Activated CD4-positive, alpha-beta T cell treated with anti-CD3 and anti-CD28 coated beads for 36 hours (primary cell): ENCODE results near the gene SIDT2. TPM values are rescaled to one million over a fixed set of nuclear protein-coding genes. Genes with fewer than 3 reads are reported as not detected.

ENCODE experiments used
- ATAC-seq: fragments of 200-7000 bp; cut with Tn5 transposase; one replicate; pipeline ENCODE4 v1.10.0; 2021; ENCODE audit warnings: mild to moderate bottlenecking, moderate library complexity
- CTCF ChIA-PET: fragments of 350-600 bp; sonication (Branson Sonifier 250); formaldehyde crosslinking; loops from one replicate; lab custom pipeline; 2021; ENCODE audit warnings: antibody characterized with exemption; lab: Charles Lee
- POLR2A ChIA-PET: fragments of 350-600 bp; sonication (Branson Sonifier 250); formaldehyde crosslinking; loops from one replicate; lab custom pipeline; 2021; ENCODE audit warnings: antibody characterized with exemption, inconsistent platforms; lab: Charles Lee
- DNase-seq: peaks from one replicate; pipeline ENCODE4 v3.0.0-alpha.2; 2020
- H3K27ac Mint-ChIP-seq: one replicate; pipeline ENCODE4 v1.8.0; 2021; ENCODE audit warnings: mixed read lengths
- H3K27me3 Mint-ChIP-seq: one replicate; pipeline ENCODE4 v1.8.0; 2021; ENCODE audit warnings: mixed read lengths
- H3K36me3 Mint-ChIP-seq: one replicate; pipeline ENCODE4 v1.8.0; 2021; ENCODE audit warnings: low read depth, mixed read lengths
- H3K4me1 Mint-ChIP-seq: one replicate; pipeline ENCODE4 v1.8.0; 2021; ENCODE audit warnings: mixed read lengths
- H3K4me3 Mint-ChIP-seq: one replicate; pipeline ENCODE4 v1.8.0; 2021; ENCODE audit warnings: mild to moderate bottlenecking, moderate library complexity, mixed read lengths
- H3K9me3 Mint-ChIP-seq: one replicate; pipeline ENCODE4 v1.8.0; 2021; ENCODE audit warnings: low read depth, mixed read lengths
- intact Hi-C, 2 experiments: fragments of 100-400 bp; cut with DNase I in 1 of 2; cut with micrococcal nuclease in 1 of 2; formaldehyde crosslinking; loops; one replicate each; pipeline versions ENCODE4 v1.14.2 to v1.15.1; 2022 to 2024; cut with DNase I, micrococcal nuclease
- total RNA-seq, 2 experiments: library from RNA; stranded (reverse); gene quantifications; one replicate each; pipeline ENCODE4 v1.2.3, GENCODE V29; 2021

The SIDT2 gene
- total RNA-seq, 2 experiments from 2014 or later = 21.5 to 23.7 TPM

DNA sequence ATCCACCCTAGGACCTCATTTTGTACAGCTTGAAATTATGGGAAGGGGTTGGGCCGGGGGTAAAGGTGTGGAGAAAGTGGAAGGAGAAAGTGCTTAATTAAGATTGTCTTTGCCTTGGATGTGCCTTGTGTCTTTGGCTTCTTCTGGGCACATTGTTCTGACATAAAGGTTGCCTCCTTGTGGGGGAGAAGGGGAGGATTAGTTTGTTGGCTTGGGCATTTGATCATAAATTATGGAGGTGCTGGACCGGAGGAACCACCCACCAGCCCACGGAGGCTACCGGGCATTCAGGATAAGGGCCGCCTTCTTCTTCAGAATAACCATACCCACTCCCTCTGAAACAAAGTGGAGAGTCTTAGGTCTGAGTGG lies 33.2 kb upstream of the SIDT2 start:
- Mint-ChIP-seq H3K4me1 (peaks cover 44% of the 10 kb centered on the region), H3K27ac (peak overlapping the region; percentile 94), H3K27me3 (no peaks in the 10 kb centered on the region), H3K4me3 (peak overlapping the region; percentile 99), H3K9me3 (no peaks in the 10 kb centered on the region), H3K36me3 (peaks cover 34% of the 10 kb centered on the region)
- DNase-seq (peak; percentile 15), ATAC-seq (no peak)
- intact Hi-C loops = no loop called here
- ChIA-PET POLR2A (interaction anchor here (1.3 kb wide), 1 partner anchor 27 kb away, joined by 4 read pairs; no protein-coding TSS in a partner anchor), CTCF (interaction anchor here (0.6 to 4.0 kb wide), 11 partner anchors 12 to 310 kb away, joined by 3 to 35 read pairs (median 3); partner anchors contain the start of gene SIDT2)

GRCh38 chr11:117146521-117146920 lies 32.0 kb upstream of the SIDT2 start:
- ChIA-PET CTCF (interaction anchor here (0.8 to 4.0 kb wide), 7 partner anchors 14 to 356 kb away, joined by 3 to 35 read pairs (median 3); partner anchors contain the start of gene SIDT2), POLR2A (interaction anchor here (0.6 kb wide), 1 partner anchor 33 kb away, joined by 4 read pairs; no protein-coding TSS in a partner anchor)
- no peak for DNase-seq
- H3K36me3 Mint-ChIP-seq = peaks cover 37% of the 10 kb centered on the region
- intact Hi-C loops = no loop called here
- no peak for ATAC-seq
- H3K9me3 Mint-ChIP-seq = no peaks in the 10 kb centered on the region
- H3K27ac Mint-ChIP-seq = no peak overlapping the region
- H3K4me1 Mint-ChIP-seq = peaks cover 47% of the 10 kb centered on the region
- peak overlapping the region; percentile 99 for H3K4me3 Mint-ChIP-seq
- H3K27me3 Mint-ChIP-seq = no peaks in the 10 kb centered on the region

DNA sequence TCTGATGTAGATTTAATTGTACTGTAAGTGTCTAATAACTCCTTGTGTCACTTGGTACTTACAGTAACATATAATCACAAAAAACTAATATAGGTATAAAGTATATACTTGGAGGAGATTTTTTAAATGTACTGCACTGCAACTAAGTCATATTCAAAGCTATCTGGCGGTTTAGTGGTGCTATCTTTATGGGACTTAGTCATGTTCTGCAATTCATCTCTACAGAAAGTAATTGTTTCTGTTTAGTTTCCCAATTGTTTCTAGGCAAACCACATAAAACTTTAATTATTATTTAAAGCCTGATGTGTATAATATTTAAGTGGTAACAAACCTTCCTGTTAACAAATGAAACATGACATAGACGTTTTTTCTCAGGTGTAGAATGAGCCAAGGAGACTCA lies 26.5 kb upstream of the SIDT2 start:
- intact Hi-C loops = no loop called here
- no peak overlapping the region for H3K27ac Mint-ChIP-seq
- POLR2A ChIA-PET = interaction anchor here (1.2 kb wide), 1 partner anchor 27 kb away, joined by 3 read pairs; the partner anchor contains the start of gene SIDT2
- H3K36me3 Mint-ChIP-seq = peaks cover 26% of the 10 kb centered on the region
- CTCF ChIA-PET = interaction anchor here (0.7 kb wide), 2 partner anchors 9 to 27 kb away, joined by 3 to 5 read pairs; partner anchors contain the start of gene SIDT2
- no peaks in the 10 kb centered on the region for H3K9me3 Mint-ChIP-seq
- ATAC-seq (no peak), DNase-seq (no peak)
- H3K27me3 Mint-ChIP-seq = no peaks in the 10 kb centered on the region
- H3K4me1 Mint-ChIP-seq = peaks cover 23% of the 10 kb centered on the region
- no peak overlapping the region for H3K4me3 Mint-ChIP-seq

DNA sequence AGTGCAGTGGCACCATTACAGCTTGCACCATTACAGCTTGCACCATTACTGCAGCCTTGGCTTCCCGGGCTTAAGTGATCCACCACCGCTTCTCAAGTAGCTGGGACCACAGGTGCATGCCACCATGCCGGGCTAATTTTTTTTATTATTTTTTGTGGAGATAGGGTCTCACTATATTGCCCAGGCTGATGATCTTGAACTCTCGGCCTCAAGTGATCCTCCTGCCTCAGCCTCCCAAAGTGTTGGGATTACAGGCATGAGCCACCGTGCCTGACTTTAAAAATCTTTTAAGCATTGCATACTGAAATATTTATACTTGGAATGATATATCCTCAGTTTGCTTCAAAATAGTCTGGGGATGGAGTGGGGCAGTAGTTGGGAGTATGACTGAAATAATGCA lies 24.1 kb upstream of the SIDT2 start:
- CTCF ChIA-PET = interaction anchor here (0.6 to 0.9 kb wide), 2 partner anchors 72 to 377 kb away, joined by 3 read pairs; no protein-coding TSS in a partner anchor
- no peak overlapping the region for H3K27ac Mint-ChIP-seq
- peaks cover 17% of the 10 kb centered on the region for H3K4me1 Mint-ChIP-seq
- DNase-seq (no peak), ATAC-seq (no peak)
- no peaks in the 10 kb centered on the region for H3K27me3 Mint-ChIP-seq
- H3K9me3 Mint-ChIP-seq = no peaks in the 10 kb centered on the region
- POLR2A ChIA-PET = no interaction called here
- H3K4me3 Mint-ChIP-seq = no peak overlapping the region
- peaks cover 23% of the 10 kb centered on the region for H3K36me3 Mint-ChIP-seq
- intact Hi-C loops = no loop called here

GRCh38 chr11:117157507-117157906 lies 21.0 kb upstream of the SIDT2 start:
- Mint-ChIP-seq H3K9me3 (no peaks in the 10 kb centered on the region), H3K27ac (no peak overlapping the region), H3K27me3 (no peaks in the 10 kb centered on the region), H3K36me3 (peaks cover 29% of the 10 kb centered on the region), H3K4me1 (peaks cover 7% of the 10 kb centered on the region), H3K4me3 (no peak overlapping the region)
- POLR2A ChIA-PET = no interaction called here
- intact Hi-C loops = no loop called here
- ATAC-seq = no peak
- CTCF ChIA-PET = interaction anchor here (1.2 kb wide), 1 partner anchor 69 kb away, joined by 3 read pairs; no protein-coding TSS in a partner anchor
- no peak for DNase-seq

- no peak for DNase-seq
- Mint-ChIP-seq H3K4me1 (peaks cover 6% of the 10 kb centered on the region), H3K27ac (no peak overlapping the region), H3K4me3 (no peak overlapping the region), H3K36me3 (peaks cover 29% of the 10 kb centered on the region), H3K9me3 (no peaks in the 10 kb centered on the region), H3K27me3 (no peaks in the 10 kb centered on the region)
- intact Hi-C loops = no loop called here
- ATAC-seq = peak; percentile 33
- ChIA-PET POLR2A (interaction anchor here (0.5 kb wide), 1 partner anchor 11 kb away, joined by 5 read pairs; no protein-coding TSS in a partner anchor), CTCF (interaction anchor here (1.0 to 1.4 kb wide), 2 partner anchors 11 to 13 kb away, joined by 4 to 6 read pairs; no protein-coding TSS in a partner anchor)
Observed at GRCh38 chr11:117159892-117160291, 18.7 kb upstream of the SIDT2 start.

DNA sequence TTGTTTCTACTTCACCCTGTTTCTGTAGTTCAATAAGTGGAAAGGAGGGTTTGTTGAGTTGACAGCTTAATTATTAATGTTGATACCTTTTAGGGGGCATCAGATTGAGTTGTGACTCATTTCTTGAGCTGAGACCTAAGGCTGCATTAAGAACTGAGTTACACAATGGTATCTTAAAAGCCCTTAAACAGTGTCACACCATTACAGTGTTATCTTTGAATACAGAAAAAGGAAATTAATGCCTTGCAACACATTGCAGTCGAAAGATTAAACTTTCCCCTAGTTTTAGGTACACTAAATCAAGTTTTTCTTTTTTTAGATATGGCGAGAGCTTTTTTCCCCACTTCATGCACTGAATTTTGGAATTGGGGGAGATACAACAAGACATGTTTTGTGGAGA lies 17.7 kb upstream of the SIDT2 start:
- intact Hi-C loops = no loop called here
- peaks cover 6% of the 10 kb centered on the region for H3K4me1 Mint-ChIP-seq
- H3K27me3 Mint-ChIP-seq = no peaks in the 10 kb centered on the region
- no peaks in the 10 kb centered on the region for H3K9me3 Mint-ChIP-seq
- CTCF ChIA-PET = interaction anchor here (0.6 to 1.4 kb wide), 5 partner anchors 9 to 67 kb away, joined by 3 to 6 read pairs (median 4); no protein-coding TSS in a partner anchor
- no peak for DNase-seq
- H3K4me3 Mint-ChIP-seq = no peak overlapping the region
- H3K27ac Mint-ChIP-seq = no peak overlapping the region
- peaks cover 36% of the 10 kb centered on the region for H3K36me3 Mint-ChIP-seq
- POLR2A ChIA-PET = interaction anchor here (0.7 kb wide), 1 partner anchor 66 kb away, joined by 4 read pairs; no protein-coding TSS in a partner anchor
- ATAC-seq = no peak

GRCh38 chr11:117166491-117166890 lies 12.1 kb upstream of the SIDT2 start:
- no peak for DNase-seq
- no peaks in the 10 kb centered on the region for H3K9me3 Mint-ChIP-seq

GRCh38 chr11:117169736-117170135 lies 8.8 kb upstream of the SIDT2 start:
- POLR2A ChIA-PET = interaction anchor here (0.6 kb wide), 2 partner anchors 64 to 317 kb away, joined by 3 to 9 read pairs; no protein-coding TSS in a partner anchor
- Mint-ChIP-seq H3K36me3 (peaks cover 24% of the 10 kb centered on the region), H3K27me3 (no peaks in the 10 kb centered on the region), H3K4me3 (no peak overlapping the region), H3K4me1 (peaks cover 15% of the 10 kb centered on the region), H3K9me3 (no peaks in the 10 kb centered on the region), H3K27ac (no peak overlapping the region)
- ATAC-seq (no peak), DNase-seq (no peak)
- intact Hi-C loops = loop anchor here in 1 of 2 experiments (10.0 kb wide), 1 partner anchor 155 kb away; the partner anchor contains the start of gene CEP164
- CTCF ChIA-PET = interaction anchor here (0.6 to 1.4 kb wide), 6 partner anchors 10 to 125 kb away, joined by 3 to 7 read pairs (median 3); no protein-coding TSS in a partner anchor

More at GRCh38 chr11:117166491-117166890, 12.1 kb upstream of the SIDT2 start:
- Mint-ChIP-seq H3K36me3 (peaks cover 37% of the 10 kb centered on the region), H3K27me3 (no peaks in the 10 kb centered on the region), H3K4me1 (peaks cover 4% of the 10 kb centered on the region), H3K27ac (peak overlapping the region; percentile 6), H3K4me3 (no peak overlapping the region)
- POLR2A ChIA-PET = interaction anchor here (0.6 kb wide), 1 partner anchor 172 kb away, joined by 3 read pairs; no protein-coding TSS in a partner anchor
- intact Hi-C loops = no loop called here
- no peak for ATAC-seq
- CTCF ChIA-PET = interaction anchor here (0.6 to 1.2 kb wide), 4 partner anchors 9 to 394 kb away, joined by 3 to 6 read pairs (median 4); partner anchors contain the start of gene BUD13

DNA sequence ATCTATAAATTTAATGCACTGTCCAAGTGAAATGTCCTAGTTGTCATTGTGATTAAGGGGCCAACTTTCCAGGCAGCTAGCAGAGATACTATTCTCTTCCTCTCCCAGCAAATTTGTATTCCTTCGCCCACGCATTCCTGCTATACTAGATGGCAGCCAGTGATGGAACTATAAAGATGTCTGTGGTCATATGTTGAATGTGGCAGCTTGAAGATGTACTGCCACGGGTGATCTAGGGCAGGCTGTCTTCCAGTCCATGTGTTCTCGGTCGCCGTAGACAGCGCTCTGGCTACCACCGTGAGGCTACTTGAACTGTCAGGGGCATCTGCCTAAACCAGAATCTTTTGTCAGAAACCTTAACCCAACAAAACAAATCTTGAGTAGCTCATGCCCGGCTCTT lies 8.3 kb upstream of the SIDT2 start:
- H3K27me3 Mint-ChIP-seq = no peaks in the 10 kb centered on the region
- no peak overlapping the region for H3K27ac Mint-ChIP-seq
- peaks cover 22% of the 10 kb centered on the region for H3K36me3 Mint-ChIP-seq
- POLR2A ChIA-PET = interaction anchor here (0.6 kb wide), 1 partner anchor 317 kb away, joined by 3 read pairs; no protein-coding TSS in a partner anchor
- no peak overlapping the region for H3K4me3 Mint-ChIP-seq
- no peak for ATAC-seq
- intact Hi-C loops = loop anchor here in 1 of 2 experiments (10.0 kb wide), 1 partner anchor 155 kb away; the partner anchor contains the start of gene CEP164
- no peak for DNase-seq
- CTCF ChIA-PET = interaction anchor here (0.6 to 1.4 kb wide), 5 partner anchors 11 to 64 kb away, joined by 3 to 5 read pairs (median 3); no protein-coding TSS in a partner anchor
- no peaks in the 10 kb centered on the region for H3K9me3 Mint-ChIP-seq
- H3K4me1 Mint-ChIP-seq = peaks cover 15% of the 10 kb centered on the region

DNA sequence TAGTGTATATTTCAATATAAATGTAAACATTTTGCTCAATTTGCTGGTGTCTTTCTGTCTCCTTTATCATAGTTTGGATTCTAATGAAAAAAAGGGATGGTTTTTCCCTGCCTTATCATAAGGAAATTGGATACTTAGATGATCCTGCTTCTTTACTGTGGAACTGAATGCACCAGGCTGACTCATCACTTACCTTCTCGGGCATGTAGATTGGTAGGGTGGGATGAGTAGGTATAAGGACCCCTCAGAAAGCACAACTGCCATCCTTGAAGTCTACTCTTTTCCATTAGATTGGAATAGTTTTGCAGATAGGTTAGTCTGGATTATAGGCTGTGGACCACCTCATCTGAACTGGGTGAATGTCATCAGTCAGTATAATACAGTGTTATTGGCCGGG lies 7.5 kb upstream of the SIDT2 start:
- Mint-ChIP-seq H3K4me1 (peaks cover 15% of the 10 kb centered on the region), H3K27me3 (no peaks in the 10 kb centered on the region), H3K27ac (no peak overlapping the region), H3K4me3 (no peak overlapping the region), H3K36me3 (peaks cover 18% of the 10 kb centered on the region), H3K9me3 (no peaks in the 10 kb centered on the region)
- no peak for ATAC-seq
- no peak for DNase-seq
- CTCF ChIA-PET = interaction anchor here (1.1 to 2.5 kb wide), 2 partner anchors 10 to 56 kb away, joined by 5 to 9 read pairs; no protein-coding TSS in a partner anchor
- POLR2A ChIA-PET = no interaction called here
- intact Hi-C loops = loop anchor here in 1 of 2 experiments (10.0 kb wide), 1 partner anchor 154 kb away; the partner anchor contains the start of gene CEP164
